NCI-H1105 (cell line): Measurements from ENCODE around the gene TRERF1.

Source experiments
- DNase-seq: peaks from one replicate; lab custom pipeline; 2025; lab: John Stamatoyannopoulos, UW

TRERF1 gene

DNA sequence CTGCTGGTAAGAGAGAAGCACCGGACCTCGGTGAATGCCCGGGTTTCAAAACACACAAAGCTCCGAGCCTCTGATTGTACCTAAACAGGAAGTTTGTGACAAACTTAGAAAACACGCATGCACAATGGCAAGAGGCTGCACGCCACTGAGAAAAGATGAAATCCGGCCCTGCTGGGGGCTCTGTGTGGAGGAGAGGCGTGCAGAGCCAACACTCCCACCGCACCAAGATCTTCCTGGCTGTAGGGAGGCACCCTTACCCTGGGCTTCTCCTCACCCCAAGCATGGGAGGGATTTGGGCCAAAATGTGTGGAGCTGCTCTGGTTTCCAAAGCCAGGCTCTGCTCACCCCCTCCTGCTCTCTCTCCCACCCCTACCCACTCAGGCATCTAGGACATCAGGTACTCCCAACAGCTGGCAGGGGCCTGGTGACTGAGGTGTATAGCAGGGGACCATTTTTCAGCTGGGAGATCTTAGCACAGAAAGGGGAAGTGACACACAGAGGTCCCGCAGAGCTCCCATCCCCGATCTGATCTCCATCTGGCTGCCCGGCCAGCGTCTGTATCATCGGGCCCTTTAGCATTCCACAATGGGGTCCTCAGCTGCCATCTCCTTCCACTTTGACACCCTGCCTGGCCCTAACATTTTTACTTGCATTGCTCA, 84.2 kb downstream of the TRERF1 start:
- DNase-seq, result no peak

DNA sequence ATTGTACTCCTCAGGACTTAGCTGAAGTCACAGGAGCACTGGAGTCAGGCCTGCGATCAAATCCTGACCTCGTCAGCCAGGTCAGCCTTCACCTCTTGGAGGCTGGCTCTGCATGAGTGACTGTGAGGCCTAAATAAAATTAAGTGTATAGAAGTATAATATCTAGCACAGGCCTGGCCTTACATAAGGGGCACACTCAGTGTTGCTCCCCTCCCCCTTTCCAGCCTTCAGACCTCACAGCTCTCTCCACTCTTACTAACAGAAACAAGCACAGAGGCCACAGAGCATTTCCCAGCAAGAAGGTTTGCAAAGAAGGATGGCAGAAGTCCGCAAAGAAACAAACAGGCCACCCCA, 84.8 kb downstream of the TRERF1 start:
- DNase-seq, result no peak

DNA sequence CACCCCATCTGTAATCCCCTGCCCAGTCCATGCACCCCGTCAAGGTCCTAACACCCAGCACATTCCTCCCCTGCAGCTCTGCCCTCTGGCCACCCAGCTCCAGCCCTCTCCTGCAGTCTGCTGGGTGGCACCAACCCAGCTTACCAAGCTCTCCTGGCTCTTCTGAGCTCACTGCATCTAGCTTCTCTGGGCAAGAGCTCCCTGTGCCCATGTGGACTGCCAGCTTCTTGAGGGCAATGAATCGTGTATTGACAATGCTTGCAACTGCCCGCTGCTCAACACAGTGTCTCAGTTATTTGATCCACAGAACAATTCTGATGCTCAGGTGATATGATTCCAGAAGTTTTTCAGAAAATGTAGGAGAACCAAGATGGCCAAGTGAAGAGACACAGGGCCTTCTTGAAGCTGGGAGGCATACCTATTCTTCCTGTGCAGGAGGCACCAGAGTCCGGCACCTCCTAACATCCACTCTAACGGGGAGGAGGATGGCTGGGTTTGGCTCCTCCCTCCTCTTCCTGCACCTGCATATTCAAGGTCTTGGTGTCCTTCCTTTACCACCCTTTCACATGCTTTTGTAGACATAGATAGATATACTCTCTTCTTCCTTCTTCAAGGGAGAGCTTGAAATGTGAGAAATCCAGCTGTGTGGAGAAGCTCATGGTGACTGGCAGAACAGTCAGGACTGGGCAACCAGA, 85.6 kb downstream of the TRERF1 start:
- DNase-seq, result no peak

DNA sequence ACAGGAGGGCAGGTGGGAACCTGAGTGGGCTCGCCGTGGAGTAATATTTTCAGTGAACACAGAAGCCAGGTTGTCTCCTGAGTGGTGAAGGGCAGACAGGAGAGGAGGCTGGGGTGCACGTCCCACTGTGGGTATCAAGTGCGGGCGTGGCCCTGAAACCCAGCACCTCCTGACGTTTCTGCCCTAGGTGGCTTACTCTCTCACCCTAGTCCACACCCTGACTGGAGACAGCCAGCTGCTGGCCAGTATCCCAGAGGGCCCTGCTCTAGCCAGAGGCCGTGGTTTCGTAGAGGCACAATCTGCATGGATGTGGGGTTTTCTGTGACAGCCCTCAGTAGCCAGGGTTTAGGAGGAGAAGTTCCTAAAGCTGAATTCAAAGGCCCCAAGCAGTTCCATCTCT, 86.7 kb downstream of the TRERF1 start:
- no peak for DNase-seq

DNA sequence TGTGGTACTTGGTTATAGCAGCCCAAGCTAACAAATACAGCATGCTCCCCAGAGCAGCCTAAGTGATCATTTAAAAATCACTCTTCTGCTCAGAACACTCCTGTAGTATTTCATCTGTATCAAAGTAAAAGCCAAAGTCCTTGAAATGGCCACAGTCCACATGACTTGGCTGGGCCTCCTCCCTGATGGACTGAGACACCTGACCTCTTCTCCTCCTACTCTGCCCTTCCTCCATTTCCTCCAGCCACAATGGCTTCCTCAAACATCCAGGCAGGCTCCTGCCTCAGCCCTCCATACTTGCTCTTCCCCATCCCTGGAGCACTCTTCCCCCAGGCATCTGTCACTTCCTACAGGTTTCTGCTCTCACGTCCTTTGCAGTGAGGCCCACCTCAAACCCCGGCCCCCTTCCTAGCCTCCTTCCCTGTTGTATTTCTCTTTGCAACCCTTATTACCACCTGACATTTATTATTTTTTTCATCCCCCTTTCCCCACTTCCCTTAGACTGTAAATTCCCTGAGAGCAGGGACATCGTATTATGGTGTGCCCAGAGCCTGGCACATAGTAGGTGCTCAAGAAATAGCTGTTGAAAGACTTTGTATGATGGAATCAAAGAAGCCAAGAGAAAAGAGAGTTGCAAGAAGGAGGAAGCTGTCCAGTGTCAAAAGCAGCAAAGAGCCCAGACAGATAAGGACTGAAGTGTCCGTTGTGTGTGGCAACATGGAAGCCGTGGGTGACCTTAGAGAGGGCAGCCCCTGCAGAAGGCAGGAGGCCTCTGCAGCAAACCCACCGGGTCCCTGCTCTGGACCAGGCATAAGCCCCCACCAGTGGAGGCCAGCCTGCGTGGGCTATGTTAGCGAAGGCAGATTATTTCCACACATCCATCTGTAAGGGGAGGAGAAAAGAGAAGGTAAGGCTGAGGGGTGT, 87.5 kb downstream of the TRERF1 start:
- no peak for DNase-seq

DNA sequence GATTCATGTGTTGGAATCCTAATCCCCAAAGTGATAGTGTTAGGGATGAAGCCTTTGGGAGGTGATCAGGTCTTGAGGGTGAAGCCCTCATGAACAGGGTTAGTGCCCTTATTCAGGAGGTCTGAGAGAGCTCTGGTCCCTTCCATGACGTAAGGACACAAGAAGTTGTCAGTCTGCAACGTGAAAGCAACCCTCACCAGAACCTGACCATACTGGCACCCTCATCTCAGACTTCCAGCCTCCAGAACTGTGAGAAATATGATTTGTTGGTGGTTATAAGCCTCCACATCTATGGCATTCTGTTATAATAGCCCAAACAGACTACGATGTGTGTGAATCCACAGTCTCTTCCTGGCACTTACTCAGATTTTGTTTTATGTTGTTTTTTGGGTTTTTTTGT, 90.7 kb downstream of the TRERF1 start:
- no peak for DNase-seq

DNA sequence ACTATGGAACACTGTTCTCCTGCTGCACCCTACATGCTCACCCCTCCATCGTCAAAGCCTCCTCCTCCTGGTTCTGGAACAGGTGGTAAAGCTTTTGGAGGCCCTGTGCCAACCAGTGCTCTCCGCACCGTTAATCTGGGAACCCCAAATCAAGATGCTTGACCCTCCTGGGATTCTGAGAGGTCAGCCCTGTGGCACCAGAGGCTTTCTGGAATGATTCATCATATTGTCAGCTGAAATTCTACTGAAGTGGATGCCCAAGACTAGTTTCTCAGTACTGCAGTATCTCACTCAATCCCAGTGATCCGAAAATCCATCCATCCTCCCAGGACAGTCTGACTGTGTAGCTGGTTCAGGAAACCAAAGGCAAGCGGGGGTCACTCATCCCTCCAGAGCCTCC, 92.7 kb downstream of the TRERF1 start:
- DNase-seq, result no peak

DNA sequence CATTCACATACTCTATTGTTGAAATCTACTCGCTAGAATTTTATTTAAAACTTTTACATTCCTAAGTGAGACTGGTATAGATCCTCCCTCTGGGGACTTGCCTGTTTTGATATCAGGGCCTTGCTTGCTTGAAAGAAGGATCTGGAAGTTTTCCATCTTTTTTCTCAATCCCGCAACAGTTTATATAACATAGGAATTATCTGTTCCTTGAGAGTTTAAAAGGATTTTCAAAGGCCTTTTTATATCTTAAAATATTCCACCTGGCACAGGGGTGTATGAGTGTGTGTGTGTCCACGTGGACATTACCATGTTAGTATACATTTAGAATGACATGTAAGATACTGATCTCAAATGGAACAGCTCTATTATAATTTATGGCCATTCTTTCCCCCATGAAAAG, 96.3 kb downstream of the TRERF1 start:
- no peak for DNase-seq

DNA sequence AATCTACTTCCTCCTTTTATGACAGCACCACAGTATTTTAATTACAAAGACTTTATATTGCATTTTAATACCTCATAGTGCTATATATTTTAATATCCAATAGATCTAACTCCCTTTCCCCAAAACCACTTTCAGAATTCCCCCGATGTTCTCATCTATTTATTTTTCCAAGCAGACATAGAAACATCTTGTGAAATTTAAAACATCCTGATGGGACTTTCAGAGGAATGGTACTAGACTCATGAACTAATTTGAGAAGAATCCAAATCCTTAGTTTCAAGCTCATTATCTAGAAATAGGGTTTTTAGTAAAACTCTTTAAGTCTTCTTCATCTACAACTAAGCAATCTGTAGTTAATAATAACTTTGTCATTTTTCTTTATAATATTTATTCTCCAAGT, 97.0 kb downstream of the TRERF1 start:
- no peak for DNase-seq

DNA sequence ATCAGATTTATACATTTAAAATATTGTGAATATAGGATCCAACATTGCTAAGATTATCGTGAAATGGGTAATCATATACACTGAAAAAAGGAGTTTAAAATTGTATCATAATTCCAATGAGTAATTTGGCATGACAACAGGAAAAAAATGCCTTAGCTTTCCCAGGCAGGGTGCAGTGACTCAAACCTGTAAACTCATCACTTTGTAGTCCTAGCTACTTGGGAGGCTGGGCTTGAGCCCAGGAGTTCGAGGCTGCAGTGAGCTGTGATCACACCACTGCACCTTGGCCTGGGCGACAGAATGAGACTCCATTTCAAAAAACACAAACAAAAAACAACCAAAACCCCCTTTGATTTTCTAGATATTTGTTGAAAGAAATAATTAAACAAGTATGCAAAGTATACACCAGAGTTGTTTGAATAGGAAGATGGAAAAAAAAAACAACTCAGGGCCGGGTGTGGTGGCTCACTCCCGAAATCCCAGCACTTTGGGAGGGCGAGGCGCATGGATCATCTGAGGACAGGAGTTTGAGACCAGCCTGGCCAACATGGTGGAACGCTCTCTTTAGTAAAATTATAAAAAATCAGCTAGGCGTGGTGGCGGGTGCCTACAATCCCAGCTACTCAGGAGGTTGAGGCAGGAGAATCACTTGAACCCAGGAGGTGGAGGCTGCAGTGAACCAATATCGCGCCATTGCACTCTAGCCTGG, 98.7 kb downstream of the TRERF1 start:
- no peak for DNase-seq

DNA sequence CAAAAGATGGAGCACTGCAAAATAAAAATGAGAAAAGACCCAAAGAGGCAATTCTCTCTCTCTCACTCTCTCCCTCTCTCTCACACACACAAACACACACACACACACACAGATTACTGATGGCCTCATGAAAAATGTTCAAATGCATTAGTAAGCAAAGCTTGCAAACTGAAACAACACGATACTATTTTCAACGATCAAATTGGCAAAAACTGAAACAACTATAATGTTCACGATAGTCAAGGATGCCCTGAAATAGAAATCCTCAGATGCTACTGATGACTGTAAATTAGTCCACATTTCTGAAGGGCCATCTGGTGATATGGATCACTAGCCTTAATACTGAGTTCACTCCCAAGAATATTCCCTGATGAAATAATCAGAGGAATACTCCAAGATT, 100.8 kb downstream of the TRERF1 start:
- DNase-seq, result no peak

DNA sequence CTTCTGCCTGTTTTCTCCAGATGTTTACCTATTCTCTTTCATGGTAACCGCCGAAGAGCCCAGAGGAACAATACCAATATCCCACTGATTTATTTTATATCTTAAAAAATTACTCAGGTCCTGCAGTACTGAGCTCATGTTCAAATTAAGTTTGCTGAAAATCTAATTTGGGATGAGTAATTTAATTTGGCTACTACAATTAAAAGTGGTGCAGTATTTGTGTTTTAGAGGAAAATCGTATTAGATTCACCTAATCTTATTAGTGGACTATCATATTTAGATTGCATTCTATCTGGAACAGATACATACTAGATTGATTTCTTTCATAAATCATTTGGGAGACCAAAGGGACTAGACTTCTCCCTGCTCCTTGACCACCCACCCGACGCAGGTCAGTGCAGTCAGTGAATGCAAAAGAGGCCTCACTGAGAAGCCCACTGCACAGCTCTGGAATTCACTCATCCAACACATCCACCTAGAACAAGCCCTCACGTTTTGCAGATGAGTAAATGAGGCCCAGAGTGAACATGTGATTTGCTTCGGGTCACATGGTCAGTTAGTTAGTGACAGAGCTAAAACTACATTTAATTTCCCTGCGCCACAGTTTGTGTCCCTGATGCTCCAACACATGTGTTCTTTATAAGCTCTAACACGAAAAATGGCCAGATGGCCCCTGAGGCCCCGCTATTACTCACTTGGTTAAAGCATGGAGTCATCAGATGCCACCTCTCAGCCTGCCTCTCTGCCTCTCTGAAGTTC, 101.8 kb downstream of the TRERF1 start:
- no peak for DNase-seq

DNA sequence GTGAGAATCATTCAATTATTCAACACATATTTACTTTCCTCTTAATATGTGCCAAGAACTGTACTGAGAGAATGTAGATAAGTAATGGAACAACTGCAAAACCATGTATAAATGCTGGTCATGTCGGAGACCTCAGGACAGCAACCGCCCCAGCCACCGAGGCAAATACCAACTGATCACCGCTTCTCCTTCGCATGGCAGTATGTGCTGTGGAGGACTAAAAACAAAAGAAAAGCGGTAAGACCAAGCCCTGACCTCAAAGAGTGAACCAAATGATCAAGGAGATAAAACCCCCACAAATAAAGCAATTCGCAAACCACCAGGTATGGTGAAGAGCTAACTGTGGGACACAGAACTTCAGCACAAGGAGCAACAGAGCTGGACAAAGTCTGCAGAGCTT, 104.3 kb downstream of the TRERF1 start:
- no peak for DNase-seq

DNA sequence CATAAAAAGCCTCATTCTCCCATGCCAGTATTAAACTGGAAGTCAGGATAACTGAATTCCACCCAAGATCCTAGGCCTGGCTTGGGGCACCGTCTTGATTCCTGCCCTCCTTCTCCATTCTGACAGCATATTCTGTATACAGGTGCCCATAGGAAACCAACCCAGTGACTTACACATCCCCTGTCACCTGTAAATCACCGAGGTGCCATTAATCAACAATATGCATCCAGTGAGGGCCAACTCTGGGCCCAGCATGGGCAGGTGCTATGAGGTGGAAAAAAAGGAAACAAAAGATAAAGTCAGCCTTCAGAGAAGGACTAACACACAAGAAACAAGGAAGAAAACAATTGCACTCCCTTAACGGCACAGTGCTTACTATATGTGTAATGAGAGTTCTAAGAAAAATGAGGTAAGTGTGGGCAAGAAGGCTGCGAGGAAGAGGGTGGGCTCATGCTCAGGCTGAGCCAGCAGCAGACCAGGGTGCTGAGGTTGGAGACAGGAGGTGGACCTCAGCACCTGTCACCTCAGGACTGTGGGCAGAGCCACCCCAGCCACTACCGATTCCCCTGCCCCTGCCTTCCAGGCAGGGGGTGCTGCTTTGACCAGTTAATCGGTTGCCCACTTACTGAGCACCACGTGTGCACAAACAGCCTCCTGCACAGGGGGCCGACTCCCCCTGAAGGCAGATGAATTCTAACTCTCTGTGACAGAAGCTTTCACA, 105.9 kb downstream of the TRERF1 start:
- DNase-seq, result no peak

DNA sequence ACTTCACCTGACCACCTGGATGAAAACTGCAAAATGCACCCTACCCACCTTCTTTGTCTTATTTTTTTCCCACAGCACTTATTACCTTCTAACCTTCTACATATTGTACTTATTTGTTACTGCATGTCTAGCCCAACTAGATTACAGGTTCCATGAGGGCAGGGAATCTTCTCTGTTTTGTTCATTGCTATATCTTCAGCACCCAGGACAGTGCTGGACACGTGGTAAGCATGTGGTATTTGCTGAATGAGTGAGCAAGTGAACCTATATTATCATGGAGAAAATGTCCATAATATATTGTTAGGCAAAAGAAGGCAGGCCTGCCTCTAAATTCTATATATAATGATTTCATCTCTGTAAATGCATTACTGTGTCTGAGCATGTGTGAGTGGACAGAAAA, 107.0 kb downstream of the TRERF1 start:
- DNase-seq, result no peak

DNA sequence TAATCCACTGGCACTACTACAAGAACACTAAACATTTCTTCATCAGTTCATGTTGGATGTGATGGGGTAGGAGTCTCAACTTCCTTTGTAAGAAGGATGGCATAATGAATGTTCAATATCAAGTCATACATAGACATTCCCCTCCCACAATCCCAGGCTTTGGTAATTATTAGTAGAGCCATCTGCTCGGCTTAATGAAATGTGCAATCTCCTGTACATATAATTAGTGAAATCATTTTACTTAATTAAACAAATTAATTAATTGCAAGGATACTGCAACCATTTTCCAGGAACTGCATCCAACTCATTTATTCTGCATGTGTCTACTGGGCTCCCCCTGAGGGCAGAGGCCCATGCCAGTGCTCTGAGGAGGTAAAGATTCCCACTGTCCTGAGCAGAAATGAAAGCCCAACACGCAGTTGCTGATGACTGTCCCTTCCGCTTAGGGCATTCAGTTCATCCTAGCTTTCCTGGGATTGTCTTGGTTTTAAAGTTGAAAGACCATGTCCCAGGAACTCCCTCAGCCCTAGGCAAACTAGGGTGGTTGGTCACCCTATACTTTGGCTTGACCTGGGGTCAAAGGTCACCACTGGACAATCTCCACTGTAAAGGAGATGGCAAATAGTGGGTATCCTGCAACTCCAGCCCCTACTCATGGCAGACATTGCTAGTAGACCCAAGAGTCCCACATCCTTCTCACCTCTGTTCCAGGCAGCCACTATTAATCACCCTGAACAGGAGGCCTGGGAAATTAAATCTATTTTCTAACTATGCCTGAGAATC, 109.8 kb downstream of the TRERF1 start:
- no peak for DNase-seq

DNA sequence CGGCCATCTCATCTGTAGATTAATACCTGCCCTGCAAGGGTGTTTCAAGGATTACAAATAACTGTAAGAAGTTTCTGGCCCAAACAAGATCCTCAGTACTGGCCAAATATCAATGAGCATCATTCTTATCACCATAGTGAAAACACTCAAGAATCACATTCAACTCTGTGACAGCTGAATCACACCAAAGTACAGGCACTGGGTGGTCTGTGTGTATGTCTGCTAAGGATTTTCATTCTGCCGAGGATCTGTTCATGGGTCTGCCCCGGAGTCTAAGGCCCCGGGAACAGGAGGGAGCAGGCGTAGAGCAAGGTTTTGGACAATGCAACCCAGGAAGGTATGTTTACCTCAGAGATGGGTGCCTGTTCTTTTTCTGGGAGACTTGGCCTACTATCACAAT, 110.5 kb downstream of the TRERF1 start:
- DNase-seq, result no peak

DNA sequence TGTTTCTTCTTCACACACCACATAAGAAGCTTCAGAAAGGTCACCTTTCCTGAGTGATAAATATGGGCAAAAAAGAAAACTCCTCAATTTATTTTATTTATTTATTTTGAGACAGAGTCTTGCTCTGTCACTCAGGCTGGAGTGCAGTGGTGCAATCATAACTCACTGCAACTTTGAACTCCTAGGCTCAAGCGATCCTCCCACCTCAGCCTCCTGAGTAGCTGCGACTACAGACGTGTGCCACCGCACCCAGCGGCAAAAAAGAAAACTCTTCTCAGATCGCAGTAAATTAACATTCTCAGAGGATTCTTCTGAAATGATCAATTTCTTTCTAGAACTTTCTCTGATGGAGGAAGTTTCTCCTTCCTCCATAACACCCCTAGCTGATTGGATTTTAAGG, 111.2 kb downstream of the TRERF1 start:
- no peak for DNase-seq

DNA sequence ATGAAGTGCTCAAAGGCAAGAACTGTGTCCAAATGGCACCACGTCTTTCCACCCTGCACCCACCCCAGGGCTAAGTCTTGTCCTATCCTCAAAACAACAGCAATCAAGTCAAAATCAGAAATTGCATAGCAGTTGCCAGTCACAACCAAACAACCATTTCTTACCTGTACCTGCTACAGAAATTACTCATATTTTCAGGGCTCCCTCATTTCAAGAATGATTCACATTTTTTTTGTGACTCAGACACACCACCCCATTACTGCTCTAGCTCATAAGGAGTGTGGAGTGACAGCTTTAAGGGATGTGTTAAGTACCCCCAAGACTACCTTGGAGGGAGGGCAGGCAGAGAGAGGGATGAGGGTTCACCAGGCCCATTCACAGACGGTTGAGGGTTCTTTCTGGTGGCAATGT, 111.7 kb downstream of the TRERF1 start:
- DNase-seq, result no peak

DNA sequence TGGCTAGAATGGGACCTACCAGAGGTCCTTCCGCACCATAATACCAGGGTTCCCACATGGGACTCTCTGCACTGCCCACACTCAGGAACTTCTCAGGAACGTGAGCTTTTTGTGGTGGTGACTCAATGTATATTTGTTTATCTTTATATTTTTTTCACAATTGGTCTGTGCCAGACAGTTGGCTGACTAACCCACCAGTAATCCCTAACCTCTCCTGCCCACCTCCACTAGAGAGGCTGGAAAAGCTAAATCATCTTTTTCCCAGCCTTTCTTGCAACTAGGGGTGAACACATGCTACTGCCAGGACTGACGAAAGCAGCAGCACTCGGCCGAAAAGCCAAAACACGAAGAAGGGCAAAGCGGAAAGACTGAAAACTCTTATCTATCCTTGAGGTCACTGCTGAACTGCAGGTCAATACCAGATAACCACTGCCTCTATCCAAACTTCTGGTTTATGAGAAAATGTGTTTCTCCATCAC, 112.9 kb downstream of the TRERF1 start:
- DNase-seq, result no peak
